K562 (cell line): ENCODE measurements around the gene PHC3.

Source experiments
- EP300 ChIP-seq: IDR thresholded peaks from 2 replicates; pipeline ENCODE4 v1.6.1; 2012; ENCODE audit warnings: low read length, improper control_type of control experiment
- HNRNPL ChIP-seq: fragments of 200-400 bp; formaldehyde crosslinking; IDR thresholded peaks from 2 replicates; pipeline ENCODE4 v1.6.1; 2017; ENCODE audit warnings: low read depth, mild to moderate bottlenecking, low read length

GRCh38 chr3:170162052-170162451, 19.5 kb downstream of the PHC3 start:
- TF ChIP-seq EP300 = no peak
- no peak for TF ChIP-seq HNRNPL
